GM21825 (cell line): ENCODE measurements around the gene ACAT1.
A peak's percentile ranks its signal among the peaks of the same experiment; 100 is the strongest.
"Not testable (repeated sequence)": the region's sequence is repeated elsewhere in the genome, so short reads cannot be mapped to it uniquely, and the experiment has no call there.

ENCODE experiments used
- ATAC-seq: cut with Tn5 transposase; IDR thresholded peaks from one replicate; pipeline ENCODE4 v1.9.1; 2021; ENCODE audit warnings: mild to moderate bottlenecking, moderate library complexity; ENCODE audit not compliant: unreplicated experiment

The ACAT1 gene

DNA sequence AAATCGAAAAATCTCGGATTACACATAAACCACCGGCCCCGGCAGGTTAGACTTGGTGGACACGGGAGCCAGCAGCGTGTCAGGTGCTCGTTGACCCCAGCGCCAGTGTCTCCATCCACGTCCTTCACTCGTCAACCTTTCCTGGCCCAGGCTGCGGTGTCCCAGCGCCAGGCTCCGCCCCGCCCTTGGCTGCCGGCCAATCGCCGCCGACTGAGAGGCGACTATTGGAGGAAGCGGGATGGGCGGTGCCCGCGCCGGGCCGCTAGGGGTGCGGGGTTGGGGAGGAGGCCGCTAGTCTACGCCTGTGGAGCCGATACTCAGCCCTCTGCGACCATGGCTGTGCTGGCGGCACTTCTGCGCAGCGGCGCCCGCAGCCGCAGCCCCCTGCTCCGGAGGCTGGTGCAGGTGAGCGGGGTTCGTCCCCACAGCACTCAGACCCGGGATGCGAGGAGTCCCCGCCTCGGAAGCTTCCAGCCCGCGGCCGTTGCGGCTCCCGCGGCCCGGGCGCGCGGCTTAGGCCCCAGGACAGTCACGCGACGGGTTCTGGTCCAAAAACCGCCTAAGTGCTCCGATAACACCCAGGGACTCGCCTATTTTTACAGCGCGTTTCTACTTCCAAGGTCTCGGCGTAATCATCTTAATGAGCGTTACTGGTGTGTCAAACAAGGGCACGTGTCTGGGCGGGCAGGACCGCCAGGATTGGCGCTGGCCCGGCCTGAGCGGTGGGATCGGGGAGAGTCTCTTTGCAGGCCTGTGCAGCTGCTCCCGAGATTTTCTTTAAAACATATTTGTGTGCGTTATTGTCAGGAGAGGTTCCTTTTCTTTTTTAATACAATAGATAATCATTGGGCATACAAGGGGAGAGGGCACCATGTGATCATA lies at the start of gene ACAT1:
Gene ACAT1, plus strand, starts transcription at position 294 of the 882 bp plus-strand sequence. Its CDS starts 40 bp downstream, at position 334.
- peak; percentile 96 for ATAC-seq

DNA sequence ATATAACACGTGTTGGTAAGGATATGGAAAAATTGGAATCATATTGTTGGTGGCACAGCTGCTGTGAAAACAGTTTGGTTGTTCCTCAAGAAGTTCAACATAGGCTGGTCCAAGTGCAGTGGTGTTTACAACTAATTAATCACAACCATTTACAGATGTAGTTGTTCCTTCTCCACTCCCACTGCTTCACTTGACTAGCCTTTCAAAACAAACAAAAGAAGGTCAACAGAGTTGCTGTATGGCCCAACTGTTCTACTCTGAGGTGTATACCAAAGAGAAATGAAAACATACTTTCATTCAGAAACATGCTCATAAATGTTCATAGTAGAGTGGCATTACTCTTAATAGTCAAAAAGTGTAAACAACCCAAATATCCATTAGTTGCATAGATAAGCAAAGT lies 36.6 kb upstream of the ACAT1 start:
- ATAC-seq = no peak

DNA sequence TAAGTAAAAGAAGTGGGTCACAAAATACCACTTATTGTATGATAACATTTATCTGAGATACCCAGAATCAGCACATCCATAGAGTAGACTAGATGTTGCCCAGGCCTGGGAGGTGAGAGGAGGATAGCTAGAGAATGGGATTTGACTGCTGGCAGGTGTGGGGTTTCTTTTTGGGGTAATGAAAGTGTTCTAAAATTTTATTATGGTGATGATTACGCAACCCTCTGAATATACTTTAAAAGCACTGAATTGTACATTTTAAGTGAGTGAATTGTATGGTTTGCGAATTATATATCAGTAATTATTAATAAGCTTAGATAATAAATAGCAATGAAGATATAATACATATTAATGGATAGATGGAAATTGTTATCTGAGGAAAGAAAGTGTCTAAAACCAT lies 35.7 kb upstream of the ACAT1 start:
- no peak for ATAC-seq

DNA sequence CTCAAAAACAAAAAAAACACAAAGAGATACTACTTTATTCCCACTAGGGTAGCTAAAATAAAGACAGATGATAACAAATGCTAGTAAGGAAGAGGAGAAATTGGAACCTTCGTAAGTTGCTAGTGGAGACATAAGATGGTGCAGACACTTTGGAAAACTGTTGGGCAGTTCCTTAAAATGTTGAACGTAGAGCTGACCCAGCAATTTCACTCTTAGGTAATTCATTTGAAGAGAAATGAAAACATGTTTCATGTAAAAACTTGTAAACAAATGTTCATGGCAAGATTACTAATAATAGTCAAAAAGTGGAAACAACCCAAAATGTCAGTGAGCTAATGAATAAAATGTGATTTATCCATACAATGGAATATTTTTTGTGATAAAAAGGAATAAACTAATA lies 29.2 kb upstream of the ACAT1 start:
- ATAC-seq = no peak

DNA sequence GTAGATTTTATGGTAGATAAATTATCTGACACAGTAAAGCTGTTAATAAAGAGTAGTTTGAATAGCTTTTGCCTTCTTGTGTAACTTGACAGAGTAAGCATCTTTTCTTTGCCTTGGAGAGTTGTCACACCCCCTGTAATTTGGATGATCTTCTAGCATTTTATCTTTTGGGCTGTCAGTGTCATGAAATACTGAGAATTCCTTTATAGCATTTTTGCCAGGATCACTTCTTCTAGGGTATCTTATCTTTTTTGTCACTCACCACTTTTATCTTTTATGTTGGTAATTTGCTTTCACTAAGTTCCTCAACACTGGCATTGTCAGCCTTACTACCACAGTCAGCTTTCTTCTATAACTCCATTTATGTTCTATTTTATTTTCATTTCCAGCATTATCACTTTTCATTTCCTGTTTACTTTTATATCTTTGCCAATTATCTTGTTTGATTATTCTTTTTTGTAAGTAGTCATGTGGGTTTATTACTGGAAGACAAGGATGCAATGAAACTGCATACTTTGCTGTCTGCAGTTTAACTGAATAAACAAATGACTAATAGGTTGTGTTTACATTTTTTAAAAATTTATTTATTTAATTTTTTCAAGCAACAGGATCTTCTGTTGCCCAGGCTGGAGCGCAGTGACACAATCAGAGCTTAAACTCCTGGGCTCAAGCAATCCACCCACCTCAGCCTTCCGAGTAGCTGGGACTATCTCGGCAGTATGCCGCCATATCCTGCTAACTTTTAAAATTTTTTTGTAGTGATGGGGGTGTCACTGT lies 28.1 kb upstream of the ACAT1 start:
- no peak for ATAC-seq

DNA sequence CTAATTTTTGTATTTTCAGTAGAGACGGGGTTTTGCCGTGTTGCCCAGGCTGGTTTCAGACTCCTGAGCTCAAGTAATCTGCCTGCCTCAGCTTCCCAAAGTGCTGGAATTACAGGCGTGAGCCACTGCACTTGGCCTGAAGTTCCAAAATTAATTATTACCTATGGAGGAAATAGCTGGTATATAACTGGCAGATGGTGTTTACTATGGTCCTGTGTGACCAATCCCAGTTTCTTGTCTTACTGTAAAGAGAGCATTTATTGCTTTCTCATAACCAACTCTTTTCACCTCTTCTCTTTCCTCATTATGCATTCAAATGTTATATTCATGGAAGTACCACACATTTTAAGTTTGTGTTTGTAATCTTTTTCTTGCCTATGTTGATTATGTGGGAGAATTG lies 24.2 kb upstream of the ACAT1 start:
- no peak for ATAC-seq

DNA sequence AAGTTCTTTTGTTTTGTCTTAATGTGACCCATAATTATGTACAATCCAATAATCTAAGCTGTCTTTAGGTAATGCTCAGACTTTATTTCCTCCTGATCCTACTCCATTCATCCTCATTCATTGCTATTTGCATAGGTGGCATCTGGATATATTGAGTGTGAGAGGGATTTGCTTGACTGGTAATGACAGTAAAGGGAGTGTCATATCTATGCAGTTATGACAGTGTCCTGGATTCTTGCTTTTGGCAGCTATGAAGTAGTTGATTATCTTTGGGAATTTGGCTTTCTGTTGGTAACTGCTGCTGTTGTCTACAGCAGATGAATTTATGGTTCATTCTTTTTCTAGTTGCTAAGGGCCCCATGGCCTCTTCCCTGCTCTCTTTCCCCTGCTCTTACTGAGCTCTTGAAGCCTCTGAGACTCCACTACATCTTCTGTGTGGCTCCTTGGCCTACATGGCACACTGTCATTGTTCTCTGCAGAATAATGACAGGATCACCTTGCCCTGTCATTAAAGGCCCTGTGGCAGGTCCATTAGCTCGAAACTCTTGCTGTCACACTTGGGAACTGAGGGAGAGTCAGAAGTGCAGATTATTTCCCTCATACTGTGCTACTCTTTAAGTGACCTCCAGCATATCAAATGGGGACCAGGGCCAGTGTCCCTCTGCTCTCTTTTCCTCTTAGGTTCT lies 20.1 kb upstream of the ACAT1 start:
- no peak for ATAC-seq

DNA sequence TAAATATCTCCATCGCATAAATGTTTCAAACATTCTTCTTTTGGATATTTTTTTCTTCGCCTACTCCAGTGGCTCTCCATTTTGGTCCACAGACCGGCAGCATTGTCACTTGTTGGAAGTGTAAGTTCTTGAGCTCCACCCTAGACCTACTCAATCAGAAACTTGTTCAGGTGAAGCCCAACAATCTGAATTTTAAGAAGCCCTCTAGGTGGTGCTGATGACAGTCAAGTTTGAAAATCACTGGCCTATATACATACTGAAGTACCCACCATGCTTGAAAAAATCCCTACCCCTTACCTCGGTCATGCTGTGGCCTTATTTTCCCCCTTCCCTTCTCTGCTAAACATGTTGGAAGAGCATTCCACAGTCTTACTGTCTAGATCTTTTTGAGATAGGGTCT lies 10.2 kb upstream of the ACAT1 start:
- no peak for ATAC-seq

DNA sequence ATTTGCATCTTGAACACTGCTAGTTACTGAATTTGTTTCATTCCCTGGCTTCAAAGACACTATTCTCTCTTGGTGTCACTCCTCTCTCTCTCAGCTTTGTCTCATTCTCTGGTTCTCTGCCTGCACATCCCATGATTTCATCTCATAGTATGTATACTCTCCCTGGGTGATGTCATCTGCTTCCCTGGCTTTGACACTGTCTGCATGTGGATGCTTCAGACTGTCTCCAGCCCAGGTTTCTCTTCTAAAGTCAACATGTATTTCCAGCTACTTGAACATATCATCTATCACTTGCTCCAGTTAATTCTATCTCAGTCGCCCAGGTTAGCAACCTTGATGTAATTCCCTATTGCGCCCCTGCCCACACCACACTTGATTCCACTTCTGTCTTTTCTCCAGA lies 9.3 kb upstream of the ACAT1 start:
- ATAC-seq = no peak

DNA sequence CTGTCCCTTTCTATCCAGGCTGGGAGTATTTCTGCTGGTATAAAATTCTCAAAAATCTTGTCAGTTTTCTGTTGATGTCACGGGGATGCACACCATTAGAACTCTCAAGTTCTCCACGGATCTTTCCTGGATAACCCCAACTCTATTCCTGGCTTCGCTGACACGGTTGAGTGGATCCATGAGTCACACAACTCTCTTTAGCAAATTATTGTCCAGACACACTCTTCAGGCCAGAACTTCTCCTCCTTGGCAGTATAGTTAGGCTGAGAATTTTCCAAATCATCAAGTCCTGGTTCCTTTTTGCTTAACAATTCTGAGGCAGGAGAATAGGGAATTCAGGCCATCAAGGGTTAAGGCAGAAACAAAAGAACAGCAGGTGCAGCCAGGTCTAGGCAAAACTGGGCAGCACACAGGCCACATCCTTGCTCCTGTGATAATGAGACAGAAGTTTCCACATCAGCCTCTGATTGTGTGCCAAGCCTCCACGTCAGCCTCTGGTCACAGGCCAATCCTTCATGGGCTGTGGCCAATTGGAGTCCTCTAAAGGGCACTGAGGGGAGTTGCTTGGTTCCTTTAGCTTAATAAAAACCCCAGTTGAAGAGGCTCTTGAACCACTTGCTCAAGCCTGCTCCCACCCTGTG lies 5.7 kb upstream of the ACAT1 start:
- no peak for ATAC-seq

DNA sequence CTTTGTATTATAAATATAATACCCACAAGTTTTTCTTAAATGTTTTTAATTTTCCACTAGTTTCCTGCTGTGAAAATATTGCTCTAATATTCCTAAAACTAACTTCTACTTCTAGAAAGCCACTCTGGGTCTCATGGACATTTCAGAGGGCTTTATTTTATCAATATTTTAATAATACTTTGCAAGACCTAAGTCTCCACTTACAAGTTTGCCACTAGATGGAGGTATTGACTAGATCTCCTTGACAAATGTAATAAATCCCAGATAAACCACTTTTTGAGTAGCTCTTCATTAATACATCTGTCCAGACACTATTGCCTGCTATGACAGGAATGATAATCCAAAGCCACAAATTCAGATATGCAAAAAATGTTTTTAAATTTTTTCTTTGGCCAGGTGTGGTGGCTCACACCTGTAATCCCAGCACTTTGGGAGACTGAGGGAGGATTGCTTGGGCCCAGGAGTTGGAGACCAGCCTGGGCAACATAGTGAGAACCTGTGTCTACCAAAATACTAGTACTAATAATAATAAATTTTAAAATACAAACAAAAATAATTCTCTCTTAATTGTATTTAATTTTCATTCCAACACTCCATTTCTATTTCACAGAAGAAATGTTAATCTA lies 3.5 kb upstream of the ACAT1 start:
- ATAC-seq = no peak

DNA sequence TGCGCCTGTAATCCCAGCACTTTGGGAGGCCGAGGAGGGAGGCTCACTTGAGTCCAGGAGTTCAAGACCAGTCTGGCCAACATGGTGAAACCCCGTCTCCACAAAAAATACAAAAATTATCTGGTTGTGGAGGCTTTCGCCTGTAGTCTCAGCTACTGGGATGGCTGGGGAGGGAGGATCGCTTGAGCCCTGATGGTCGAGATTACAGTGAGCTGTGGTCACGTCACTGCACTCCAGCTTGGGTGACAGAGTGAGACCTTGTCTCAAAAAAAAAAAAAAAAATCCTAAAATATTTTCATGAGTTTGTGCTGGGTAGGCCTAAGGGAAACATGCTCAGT lies 462 bp upstream of the ACAT1 start:
- ATAC-seq = not testable (repeated sequence)

DNA sequence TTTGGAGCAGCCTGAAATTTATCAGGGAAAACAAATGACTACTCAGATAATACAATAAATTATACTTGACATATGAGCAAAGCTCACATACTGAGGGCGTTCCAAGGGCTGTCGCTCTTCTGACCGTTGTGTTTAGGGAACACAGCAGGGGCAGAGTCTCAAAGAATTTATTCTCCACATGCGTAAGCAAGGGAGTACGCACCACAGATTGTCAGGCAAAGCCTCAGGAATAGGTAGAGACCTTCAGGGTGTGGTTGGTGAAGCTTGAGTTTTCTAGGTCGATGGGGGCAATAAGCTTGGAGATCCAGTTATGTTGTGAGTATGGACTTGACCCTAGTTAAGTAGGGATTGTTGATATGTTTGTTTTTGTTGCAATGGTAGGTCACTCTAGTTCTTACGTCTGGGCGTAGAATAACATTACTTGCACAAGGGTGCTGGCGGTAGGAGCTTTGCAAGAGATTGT lies 830 bp downstream of the ACAT1 start:
- ATAC-seq = no peak

DNA sequence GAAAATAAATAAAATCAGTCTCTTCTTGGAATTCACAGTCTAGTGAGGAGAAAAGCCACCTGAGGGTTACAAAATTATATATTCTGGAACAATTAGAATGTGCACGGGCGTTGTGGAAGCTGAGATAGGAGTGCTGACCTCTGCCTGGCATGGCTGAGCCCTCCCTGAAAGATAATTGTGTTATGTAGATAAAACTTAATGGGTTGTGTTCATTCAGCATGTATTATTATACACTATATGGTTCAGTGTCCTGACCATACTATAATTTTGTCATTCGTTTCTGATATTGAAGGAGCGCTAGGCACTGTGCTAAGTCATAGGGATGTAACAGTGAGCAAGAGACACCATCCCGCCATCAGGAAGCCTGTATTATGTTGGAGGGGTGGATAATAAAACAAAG lies 3.7 kb downstream of the ACAT1 start:
- no peak for ATAC-seq

DNA sequence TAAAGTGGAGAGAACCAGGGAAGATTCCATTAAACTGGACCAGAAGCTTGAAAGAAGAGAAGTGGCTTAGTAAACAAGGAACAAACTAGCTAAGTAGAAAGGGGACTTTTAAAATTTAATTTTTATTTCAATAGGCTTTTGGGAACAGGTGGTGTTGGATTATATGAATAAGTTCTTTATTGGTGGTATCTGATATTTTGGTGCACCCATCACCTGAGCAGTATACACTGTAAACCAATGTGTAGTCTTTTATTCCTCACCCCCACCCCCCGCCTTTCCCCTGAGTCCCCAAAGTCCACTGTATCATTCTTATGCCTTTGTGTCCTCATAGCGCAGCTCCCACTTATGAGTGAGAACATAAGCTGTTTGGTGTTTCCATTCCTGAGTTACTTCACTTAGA lies 7.4 kb downstream of the ACAT1 start:
- no peak for ATAC-seq

DNA sequence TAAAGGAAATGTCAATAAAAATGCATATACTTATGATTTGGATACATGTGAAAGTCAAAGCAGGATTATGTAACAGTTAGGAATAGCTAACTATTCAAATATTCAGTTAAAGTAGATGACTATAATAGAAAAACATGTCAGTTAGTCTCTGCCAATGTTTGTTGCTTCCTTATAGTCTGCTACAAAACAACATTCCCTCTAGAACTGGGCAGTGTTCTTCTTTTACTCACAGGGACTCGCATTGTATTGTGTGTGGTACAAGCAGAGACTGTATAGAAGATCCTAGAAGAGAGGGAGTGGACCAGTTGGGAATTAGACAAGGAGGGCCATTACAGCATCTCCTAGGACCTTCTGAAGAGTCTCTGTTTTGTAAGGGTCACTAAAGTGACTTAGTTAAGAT lies 10.6 kb downstream of the ACAT1 start:
- no peak for ATAC-seq

DNA sequence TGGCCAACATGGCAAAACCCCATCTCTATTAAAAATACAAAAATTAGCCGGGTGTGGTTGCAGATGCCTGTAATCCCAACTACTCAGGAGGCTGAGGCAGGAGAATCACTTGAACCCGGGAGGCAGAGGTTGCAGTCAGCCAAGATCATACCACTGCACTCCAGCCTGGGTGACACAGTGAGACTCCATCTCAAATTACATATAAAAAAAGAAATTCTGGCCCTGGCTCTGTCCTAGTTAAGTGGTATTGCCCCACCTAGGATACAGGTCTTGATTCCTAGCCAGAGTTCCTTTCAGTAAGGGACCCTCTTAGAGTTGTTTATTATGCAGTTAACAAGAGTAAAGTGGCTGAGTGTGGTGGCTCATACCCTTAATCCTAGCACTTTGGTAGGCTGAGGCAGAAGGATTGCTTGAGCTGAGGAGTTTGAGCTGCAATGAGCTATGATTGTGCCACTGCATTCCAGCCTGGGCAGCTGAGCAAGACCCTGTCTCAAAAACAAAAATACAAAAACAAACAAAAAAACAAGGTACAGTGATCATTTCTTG lies 11.7 kb downstream of the ACAT1 start:
- ATAC-seq = not testable (repeated sequence)

DNA sequence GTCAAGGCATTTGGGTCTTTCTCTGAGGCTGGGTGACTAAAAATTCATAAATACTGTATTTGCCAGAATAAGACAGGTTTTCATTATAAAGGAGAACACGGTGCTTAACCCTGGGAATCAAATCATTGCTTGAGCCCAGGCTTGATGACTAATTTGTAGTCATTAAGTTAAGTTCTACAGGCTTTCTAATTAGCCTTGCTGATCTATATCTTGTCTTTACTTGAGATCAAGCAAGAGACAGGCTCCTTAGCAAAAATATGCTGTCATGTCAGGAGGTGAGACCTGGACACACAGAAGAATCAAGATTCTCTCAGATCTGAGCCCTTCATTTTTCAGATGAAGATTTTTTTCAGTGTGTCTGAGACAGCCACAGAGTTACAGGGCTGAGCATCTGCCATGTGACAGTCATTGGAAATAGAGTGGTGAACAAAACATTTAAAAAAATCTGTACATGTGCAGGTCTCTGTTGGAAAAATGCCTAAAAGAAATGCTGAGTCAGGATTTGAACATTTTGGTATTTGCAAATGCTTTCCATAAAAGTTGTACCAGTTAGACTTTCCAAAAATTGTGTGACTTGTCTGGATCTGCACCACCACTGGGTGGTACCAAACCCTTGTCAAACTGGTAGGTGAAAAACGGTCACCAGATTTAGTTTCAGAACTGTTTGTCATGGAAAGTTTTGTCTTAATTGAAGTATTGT lies 14.6 kb downstream of the ACAT1 start:
- ATAC-seq = no peak

DNA sequence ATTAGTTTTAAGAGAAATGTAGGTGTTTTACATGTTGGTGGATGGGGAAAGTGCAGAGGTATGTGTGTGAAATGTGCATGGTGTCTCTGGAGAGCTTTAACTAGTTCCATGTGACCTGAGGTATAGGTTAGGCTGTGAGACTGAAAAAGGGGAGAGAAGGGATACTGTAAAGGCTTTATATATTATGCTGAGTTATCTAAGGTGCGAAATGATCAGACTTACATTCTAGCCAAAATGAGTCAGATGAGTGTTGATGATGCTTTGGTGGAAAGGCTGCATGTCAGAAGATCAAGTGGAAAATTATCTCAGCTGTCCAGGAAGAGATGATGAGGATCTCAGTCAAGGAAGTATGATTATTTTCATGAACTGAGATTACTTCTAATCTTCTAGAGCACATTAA lies 15.8 kb downstream of the ACAT1 start:
- ATAC-seq = no peak

DNA sequence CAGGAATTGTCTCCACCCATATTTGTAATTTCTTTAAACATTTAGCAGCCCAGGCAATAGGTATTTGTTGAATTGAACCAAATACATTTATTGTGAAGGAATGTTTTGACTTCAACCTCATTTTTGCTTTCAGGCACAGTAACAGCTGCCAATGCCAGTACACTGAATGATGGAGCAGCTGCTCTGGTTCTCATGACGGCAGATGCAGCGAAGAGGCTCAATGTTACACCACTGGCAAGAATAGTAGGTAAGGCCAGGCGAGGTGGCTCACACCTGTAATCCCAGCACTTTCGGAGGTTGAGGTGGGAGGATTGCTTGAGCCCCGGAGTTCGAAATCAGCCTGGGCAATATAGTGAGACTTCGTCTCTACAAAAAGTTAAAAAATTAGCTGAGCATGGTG lies 20.9 kb downstream of the ACAT1 start:
- no peak for ATAC-seq
